ENCODE results near the gene NEK1.

DNA sequence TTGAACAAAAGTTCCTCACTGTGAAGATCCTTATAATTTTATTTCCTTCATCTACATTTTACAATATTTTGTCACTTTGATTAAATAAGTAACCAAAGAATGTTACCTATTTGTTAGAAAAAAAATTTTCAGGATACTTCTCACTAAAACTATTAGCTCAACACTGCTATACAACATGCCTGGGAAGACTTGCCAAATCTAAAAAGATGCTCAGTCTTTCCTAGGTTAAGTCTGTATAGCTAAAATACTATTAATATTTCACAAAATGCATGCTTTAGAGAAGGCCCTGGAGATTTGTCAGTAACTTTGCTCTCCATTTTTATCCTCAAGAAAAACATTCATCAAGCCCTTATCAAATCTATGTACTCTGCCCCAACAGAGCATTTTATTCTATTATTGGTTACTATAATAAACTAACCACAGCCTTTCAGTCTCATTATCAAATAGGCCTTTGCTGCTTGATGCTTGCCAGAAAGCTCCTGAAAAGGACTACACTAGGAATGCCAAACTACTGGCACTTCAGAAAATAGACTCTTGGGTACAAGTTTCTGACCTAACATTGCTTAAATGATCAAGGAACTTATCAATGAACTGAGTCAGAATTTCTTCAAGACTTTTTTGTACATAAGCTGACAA, 17.7 kb downstream of the NEK1 start:
- TF ChIP-seq, protein P1, sequence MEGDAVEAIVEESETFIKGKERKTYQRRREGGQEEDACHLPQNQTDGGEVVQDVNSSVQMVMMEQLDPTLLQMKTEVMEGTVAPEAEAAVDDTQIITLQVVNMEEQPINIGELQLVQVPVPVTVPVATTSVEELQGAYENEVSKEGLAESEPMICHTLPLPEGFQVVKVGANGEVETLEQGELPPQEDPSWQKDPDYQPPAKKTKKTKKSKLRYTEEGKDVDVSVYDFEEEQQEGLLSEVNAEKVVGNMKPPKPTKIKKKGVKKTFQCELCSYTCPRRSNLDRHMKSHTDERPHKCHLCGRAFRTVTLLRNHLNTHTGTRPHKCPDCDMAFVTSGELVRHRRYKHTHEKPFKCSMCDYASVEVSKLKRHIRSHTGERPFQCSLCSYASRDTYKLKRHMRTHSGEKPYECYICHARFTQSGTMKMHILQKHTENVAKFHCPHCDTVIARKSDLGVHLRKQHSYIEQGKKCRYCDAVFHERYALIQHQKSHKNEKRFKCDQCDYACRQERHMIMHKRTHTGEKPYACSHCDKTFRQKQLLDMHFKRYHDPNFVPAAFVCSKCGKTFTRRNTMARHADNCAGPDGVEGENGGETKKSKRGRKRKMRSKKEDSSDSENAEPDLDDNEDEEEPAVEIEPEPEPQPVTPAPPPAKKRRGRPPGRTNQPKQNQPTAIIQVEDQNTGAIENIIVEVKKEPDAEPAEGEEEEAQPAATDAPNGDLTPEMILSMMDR (optimal IDR thresholded peaks at IDR 0.05 in 1 of 3, IDR thresholded peaks at IDR 0.05 in 1 of 3, conservative IDR thresholded peaks at IDR 0.05 in 1 of 3; ENCODE audit: extremely low read depth in 1 of 3, insufficient read depth in 2 of 3, low read length in 3 of 3), result no peak
- no peak for TF ChIP-seq EZH2 (IDR thresholded peaks at IDR 0.05; ENCODE audit: low read length)

Measured in keratinocyte (primary cell).